Glutamatergic neuron (in vitro differentiated cells): ENCODE measurements around the gene CYB561D2. TPM values are rescaled to one million over a fixed set of nuclear protein-coding genes. Genes with fewer than 3 reads are reported as not detected.
A peak's percentile ranks its signal among the peaks of the same experiment; 100 is the strongest.

Source experiments
- DNase-seq: peaks from one replicate; pipeline ENCODE4 v3.0.0; 2022
- H3K27ac Mint-ChIP-seq: one replicate; pipeline ENCODE4 v1.8.0; 2020; ENCODE audit warnings: mild to moderate bottlenecking, mixed read lengths, inconsistent platforms; ENCODE audit not compliant: unreplicated experiment
- H3K27me3 Mint-ChIP-seq: one replicate; pipeline ENCODE4 v1.8.0; 2020; ENCODE audit warnings: mild to moderate bottlenecking, moderate library complexity, mixed read lengths, inconsistent platforms; ENCODE audit not compliant: unreplicated experiment
- H3K36me3 Mint-ChIP-seq: one replicate; pipeline ENCODE4 v1.8.0; 2020; ENCODE audit warnings: mild to moderate bottlenecking, mixed read lengths, inconsistent platforms; ENCODE audit not compliant: unreplicated experiment
- H3K4me1 Mint-ChIP-seq: one replicate; pipeline ENCODE4 v1.8.0; 2020; ENCODE audit warnings: mild to moderate bottlenecking, low read depth, mixed read lengths, inconsistent platforms; ENCODE audit not compliant: unreplicated experiment
- H3K4me3 Mint-ChIP-seq: one replicate; pipeline ENCODE4 v1.8.0; 2020; ENCODE audit warnings: mild to moderate bottlenecking, mixed read lengths, inconsistent platforms; ENCODE audit not compliant: unreplicated experiment
- H3K9me3 Mint-ChIP-seq: one replicate; pipeline ENCODE4 v1.8.0; 2020; ENCODE audit warnings: mild to moderate bottlenecking, moderate library complexity, mixed read lengths, inconsistent platforms; ENCODE audit not compliant: unreplicated experiment
- total RNA-seq: library from RNA; stranded (reverse); fragmentation: NEBNext Ultra II Directional; extraction: Animal tissue kit (Norgen Biotek cat#: 25700); gene quantifications from one replicate; pipeline ENCODE4 v1.2.1, GENCODE V29; 2021; ENCODE audit not compliant: unreplicated experiment
- TF ChIP-seq, protein P1 (sequence below): fragments of 200-600 bp; sonication (generic); IDR thresholded peaks from one replicate; pipeline ENCODE4 v1.5.0; 2021; ENCODE audit not compliant: partially characterized antibody, unreplicated experiment

CYB561D2 gene
- total RNA-seq, 1 donor from 2014 or later: 12.6 TPM

DNA sequence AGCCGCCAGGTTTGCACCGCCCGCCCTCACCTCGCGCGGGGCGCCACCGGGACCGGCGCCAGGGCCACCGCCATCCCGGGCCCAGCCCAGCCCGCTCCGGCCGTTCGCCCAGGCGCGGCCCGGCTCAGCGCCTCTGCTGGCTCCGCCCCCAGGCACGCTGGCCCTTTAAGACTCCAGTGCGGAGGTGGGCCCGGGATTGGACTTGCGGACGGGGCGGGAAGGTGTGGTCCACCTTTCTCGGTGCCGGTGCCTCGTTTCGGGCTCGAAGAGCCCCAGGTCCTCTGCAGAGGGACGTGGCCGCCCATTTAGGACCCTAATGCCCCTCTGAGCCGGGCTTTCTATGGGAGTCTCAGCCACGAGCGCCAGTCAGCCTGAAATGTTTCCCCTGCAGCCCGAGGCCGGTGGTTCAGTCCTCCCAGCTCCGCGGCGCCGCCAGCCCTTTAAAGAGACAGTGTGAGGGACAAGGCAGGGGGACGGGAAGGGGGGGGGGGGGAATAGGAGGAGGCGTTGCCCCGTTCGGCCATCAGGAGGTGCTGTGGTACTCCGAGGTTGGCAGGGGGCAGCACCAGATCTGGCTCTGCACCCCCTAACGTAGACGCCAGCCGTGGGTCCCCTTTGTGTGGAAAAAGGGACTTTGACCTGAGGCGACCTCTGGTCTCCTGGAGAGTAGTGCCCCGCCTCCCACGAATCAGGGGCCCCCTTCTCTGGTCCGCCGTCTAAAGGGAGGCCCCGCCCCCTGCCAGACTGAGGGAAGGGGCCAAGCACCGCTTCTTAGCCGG is 29.1 kb upstream of the CYB561D2 start:
- DNase-seq: peak; percentile 89
- Mint-ChIP-seq H3K4me1 (peaks cover 16% of the 10 kb centered on the region), H3K4me3 (peak overlapping the region; percentile 82), H3K36me3 (no peaks in the 10 kb centered on the region), H3K27ac (peak overlapping the region; percentile 95), H3K9me3 (peaks cover 6% of the 10 kb centered on the region), H3K27me3 (peaks cover 8% of the 10 kb centered on the region)
- TF ChIP-seq, protein P1, sequence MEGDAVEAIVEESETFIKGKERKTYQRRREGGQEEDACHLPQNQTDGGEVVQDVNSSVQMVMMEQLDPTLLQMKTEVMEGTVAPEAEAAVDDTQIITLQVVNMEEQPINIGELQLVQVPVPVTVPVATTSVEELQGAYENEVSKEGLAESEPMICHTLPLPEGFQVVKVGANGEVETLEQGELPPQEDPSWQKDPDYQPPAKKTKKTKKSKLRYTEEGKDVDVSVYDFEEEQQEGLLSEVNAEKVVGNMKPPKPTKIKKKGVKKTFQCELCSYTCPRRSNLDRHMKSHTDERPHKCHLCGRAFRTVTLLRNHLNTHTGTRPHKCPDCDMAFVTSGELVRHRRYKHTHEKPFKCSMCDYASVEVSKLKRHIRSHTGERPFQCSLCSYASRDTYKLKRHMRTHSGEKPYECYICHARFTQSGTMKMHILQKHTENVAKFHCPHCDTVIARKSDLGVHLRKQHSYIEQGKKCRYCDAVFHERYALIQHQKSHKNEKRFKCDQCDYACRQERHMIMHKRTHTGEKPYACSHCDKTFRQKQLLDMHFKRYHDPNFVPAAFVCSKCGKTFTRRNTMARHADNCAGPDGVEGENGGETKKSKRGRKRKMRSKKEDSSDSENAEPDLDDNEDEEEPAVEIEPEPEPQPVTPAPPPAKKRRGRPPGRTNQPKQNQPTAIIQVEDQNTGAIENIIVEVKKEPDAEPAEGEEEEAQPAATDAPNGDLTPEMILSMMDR: peak; percentile 70

DNA sequence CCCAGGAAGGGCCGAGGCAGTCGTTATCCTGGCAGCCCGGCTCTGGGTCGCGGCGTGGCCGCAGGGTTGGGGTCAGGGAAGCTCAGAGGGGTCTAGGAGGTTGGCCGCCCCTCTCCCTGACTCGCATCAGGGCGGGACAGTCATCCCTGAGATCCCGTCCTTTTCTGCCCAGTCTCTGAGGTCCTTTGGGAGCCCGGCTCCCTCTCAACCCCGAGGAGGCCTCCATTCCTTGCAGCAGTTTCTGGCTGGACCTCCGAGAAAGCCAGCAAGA is 28.6 kb upstream of the CYB561D2 start:
- peaks cover 6% of the 10 kb centered on the region for H3K9me3 Mint-ChIP-seq
- no peak for DNase-seq
- no peaks in the 10 kb centered on the region for H3K36me3 Mint-ChIP-seq
- peaks cover 16% of the 10 kb centered on the region for H3K4me1 Mint-ChIP-seq
- H3K27ac Mint-ChIP-seq: peak overlapping the region; percentile 95
- H3K4me3 Mint-ChIP-seq: peak overlapping the region; percentile 34
- H3K27me3 Mint-ChIP-seq: peaks cover 8% of the 10 kb centered on the region
- TF ChIP-seq, protein P1: no peak

DNA sequence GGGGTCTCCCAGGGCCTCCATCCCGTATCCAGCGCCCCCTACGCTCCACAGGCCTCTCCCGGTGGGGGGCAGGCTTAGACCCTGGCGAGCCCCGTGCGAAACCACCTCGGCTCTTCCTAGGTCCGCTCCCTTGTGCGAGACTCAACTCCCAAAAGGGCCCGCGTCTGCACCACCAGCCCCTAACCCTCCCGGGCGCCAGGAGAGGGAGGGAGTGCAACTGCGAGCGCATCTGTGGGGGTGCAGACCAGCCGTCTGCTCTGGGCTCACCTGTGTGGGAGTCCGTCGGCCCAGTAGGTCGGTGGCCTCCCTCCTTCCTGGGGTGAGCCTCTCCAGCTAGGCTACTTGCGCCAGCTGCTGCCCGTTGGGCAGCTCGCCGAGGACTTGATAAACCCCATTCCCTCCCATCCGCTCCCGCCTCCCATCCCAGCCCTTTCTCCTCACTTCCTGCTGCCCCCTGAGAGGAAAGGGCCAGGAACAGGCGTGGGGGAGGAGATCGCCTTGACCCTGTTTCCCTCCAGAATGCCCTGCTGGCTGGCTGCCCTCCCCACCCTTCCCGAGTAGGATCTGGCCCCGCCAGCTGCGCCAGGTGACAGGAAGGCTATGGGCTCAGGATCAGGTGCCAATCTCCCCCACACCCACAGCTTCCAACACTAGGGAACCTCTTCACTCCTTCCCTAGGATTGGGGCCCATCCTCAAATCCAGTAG is 28.1 kb upstream of the CYB561D2 start, which contains the start of gene HYAL2:
Gene HYAL2, minus strand, starts transcription at position 360 of the 706 bp plus-strand sequence. CDS start 2,256 bp downstream, outside the sequence.
- Mint-ChIP-seq H3K4me3 (peak within 1 kb of the TSS; percentile 82), H3K27ac (peak within 1 kb of the TSS; percentile 95), H3K36me3 (no peaks in the 10 kb centered on the region), H3K4me1 (peaks cover 18% of the 10 kb centered on the region), H3K27me3 (peaks cover 8% of the 10 kb centered on the region), H3K9me3 (peaks cover 6% of the 10 kb centered on the region)
- TF ChIP-seq, protein P1: no peak
- DNase-seq: no peak

DNA sequence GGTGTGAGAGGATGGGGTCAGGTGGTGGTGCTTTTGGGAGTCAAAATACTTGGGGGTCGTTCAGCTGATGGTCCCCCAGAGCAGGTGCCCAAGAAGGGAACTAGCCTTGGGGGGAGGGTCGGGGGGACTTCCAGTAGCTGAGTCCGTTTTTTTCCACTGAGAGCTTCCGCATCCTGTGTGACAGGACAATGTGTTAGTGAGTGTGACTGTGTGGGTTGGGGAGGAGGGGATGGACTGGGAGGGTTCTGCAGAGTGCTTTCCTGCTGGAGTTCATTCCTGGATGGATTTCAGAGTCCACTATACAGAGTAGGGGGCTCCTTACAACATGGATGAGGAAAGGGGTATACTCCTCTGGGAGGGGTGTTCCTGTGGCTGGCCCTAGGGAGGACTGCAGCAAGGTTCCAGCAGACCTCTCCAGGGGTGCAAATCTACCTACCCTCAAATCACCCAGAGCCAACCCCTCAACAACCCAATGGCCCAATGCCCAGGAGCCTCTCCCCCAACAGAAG is 27.5 kb upstream of the CYB561D2 start:
- H3K9me3 Mint-ChIP-seq: peaks cover 6% of the 10 kb centered on the region
- peak overlapping the region; percentile 38 for H3K4me3 Mint-ChIP-seq
- H3K27ac Mint-ChIP-seq: no peak overlapping the region
- H3K4me1 Mint-ChIP-seq: peaks cover 18% of the 10 kb centered on the region
- H3K27me3 Mint-ChIP-seq: peaks cover 8% of the 10 kb centered on the region
- TF ChIP-seq, protein P1: no peak
- no peaks in the 10 kb centered on the region for H3K36me3 Mint-ChIP-seq
- no peak for DNase-seq

DNA sequence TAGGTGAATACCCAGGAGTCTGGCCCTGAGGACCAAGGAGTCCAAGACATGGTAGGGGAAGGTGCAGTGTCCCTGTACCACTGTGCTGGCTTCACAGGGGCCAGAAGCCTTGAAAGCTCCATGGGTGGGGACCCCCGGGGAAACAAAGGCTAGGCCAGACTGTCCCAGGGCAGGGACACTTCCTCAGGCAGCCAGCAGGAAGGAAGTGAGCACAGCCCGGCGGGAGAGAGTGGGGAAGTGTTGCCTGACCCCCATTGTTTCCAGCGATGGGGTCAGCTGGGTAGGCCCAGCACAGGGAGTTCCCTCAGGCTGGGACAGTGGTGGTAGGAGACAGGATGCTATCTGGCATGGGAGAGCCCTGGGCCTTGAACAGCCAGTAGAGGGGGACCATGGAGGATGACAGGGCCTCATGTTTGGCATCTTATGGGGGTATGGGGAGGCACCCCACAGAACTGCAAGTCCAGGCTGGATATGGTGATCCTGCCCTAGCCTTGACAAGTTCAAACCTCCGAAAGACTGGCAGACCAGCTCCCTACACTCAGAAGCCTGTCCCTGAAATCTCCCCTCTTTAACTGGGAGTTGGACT is 27.0 kb upstream of the CYB561D2 start:
- Mint-ChIP-seq H3K4me1 (peaks cover 17% of the 10 kb centered on the region), H3K4me3 (no peak overlapping the region)
- DNase-seq: no peak

More for the DNA sequence above, 27.0 kb upstream of the CYB561D2 start:
- TF ChIP-seq, protein P1: no peak
- H3K9me3 Mint-ChIP-seq: peaks cover 6% of the 10 kb centered on the region
- H3K36me3 Mint-ChIP-seq: no peaks in the 10 kb centered on the region
- H3K27ac Mint-ChIP-seq: no peak overlapping the region
- H3K27me3 Mint-ChIP-seq: peaks cover 8% of the 10 kb centered on the region
